Fibroblast of pulmonary artery (primary cell): ENCODE measurements around the gene SYMPK.

Experiments
- DNase-seq: peaks from one replicate; pipeline ENCODE4 v3.0.0-alpha.2; 2010; ENCODE audit warnings: low read depth
- H3K4me3 ChIP-seq: replicated peaks from 2 replicates; pipeline ENCODE4 v1.5.1; 2011; ENCODE audit warnings: low read depth, mild to moderate bottlenecking, control low read depth, low read length, moderate library complexity
- CTCF ChIP-seq: IDR thresholded peaks from 2 replicates; pipeline ENCODE4 v1.5.1; 2011; ENCODE audit warnings: mild to moderate bottlenecking, control low read depth, low read length, inconsistent platforms; ENCODE audit errors: missing control alignments

SYMPK gene

GRCh38 chr19:45779231-45780145, 83.5 kb downstream of the SYMPK start:
- peak; percentile 17 for TF ChIP-seq CTCF
- H3K4me3 ChIP-seq = no peak overlapping the region
- DNase-seq = peak; percentile 43

GRCh38 chr19:45778010-45778661, 84.8 kb downstream of the SYMPK start:
- TF ChIP-seq CTCF = no peak
- DNase-seq = no peak
- H3K4me3 ChIP-seq = no peak overlapping the region

GRCh38 chr19:45777395-45777961, 85.5 kb downstream of the SYMPK start:
- no peak overlapping the region for H3K4me3 ChIP-seq
- DNase-seq = no peak
- no peak for TF ChIP-seq CTCF

GRCh38 chr19:45774765-45775164, 88.2 kb downstream of the SYMPK start:
- no peak for TF ChIP-seq CTCF
- DNase-seq = no peak
- no peak overlapping the region for H3K4me3 ChIP-seq

GRCh38 chr19:45773384-45773783, 89.6 kb downstream of the SYMPK start:
- no peak for TF ChIP-seq CTCF

GRCh38 chr19:45772912-45773311, 90.0 kb downstream of the SYMPK start:
- TF ChIP-seq CTCF = no peak
- H3K4me3 ChIP-seq = no peak overlapping the region
- no peak for DNase-seq

More at GRCh38 chr19:45773384-45773783, 89.6 kb downstream of the SYMPK start:
- no peak overlapping the region for H3K4me3 ChIP-seq
- no peak for DNase-seq
